Loucy (cell line): ENCODE measurements around the gene DGCR2.

Experiments
- CTCF ChIP-seq: fragments of 200-600 bp; sonication (generic); conservative IDR thresholded peaks from 2 replicates; pipeline ENCODE4 v1.5.1; 2014; ENCODE audit warnings: mild to moderate bottlenecking, antibody characterized with exemption, low read length
- EZH2phosphoT487 ChIP-seq: fragments of 200-600 bp; IDR thresholded peaks from 2 replicates; pipeline ENCODE4 v1.6.1; 2018; ENCODE audit warnings: antibody characterized with exemption, mild to moderate bottlenecking, moderate library complexity, borderline replicate concordance

DNA sequence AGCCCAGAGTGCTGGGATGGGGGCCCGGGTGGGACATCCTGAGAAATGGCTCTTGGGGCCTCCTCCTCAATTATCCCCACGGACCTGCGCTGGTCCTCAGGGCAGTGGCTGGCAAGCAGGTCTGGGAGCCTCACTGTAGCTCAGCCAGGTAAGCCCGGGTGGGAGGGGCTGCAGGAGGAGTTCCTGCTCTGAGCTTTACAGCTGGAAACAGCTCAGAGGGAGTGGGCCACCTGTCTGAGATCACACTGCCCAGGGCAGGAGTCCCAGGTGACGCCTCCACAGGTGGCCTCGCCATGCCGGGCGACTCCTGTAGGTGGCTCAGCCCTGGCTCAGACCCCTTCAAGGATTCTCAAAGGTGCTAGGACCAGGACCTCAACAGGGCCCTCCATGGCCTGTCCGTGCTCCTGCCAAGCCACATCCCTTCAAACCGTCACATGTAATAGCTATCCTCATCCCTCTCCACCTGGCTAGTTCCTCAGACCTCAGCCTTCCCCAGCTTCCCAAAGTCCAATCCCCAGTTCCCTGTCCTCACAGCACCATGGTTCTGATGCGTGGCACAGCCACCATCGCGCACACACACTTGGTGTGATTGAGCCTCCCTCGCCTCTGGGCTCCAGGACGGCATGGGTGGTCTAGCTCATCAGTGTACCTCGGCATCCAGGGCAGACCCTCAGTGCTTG lies 5.3 kb upstream of the DGCR2 start:
- no peak for TF ChIP-seq CTCF
- no peak for TF ChIP-seq EZH2phosphoT487
